Liver (tissue), 9 donors: ENCODE results near the gene PPP1R16B. TPM values are rescaled to one million over a fixed set of nuclear protein-coding genes. Genes with fewer than 3 reads are reported as not detected.
"Not testable (repeated sequence)": the region's sequence is repeated elsewhere in the genome, so short reads cannot be mapped to it uniquely, and the experiment has no call there.

ENCODE experiments used
- DNase-seq: peaks from one replicate; pipeline ENCODE4 v3.0.0-alpha.2; 2017; ENCODE audit warnings: low spot score
- H3K27ac ChIP-seq, 2 donors: one replicate each; pipeline ENCODE4 v1.7.0; 2013; ENCODE audit warnings: inconsistent platforms in 2 of 2, low read length in 2 of 2, control low read depth in 1 of 2, low read depth in 1 of 2, mild to moderate bottlenecking in 1 of 2
- H3K27me3 ChIP-seq, 4 donors: one replicate each; pipeline versions ENCODE4 v1.6.1 to v1.7.0; 2013; ENCODE audit warnings: low read length in 3 of 4, inconsistent platforms in 1 of 4, mild to moderate bottlenecking in 1 of 4, moderate library complexity in 1 of 4; ENCODE audit not compliant: control insufficient read depth in 4 of 4, insufficient read depth in 4 of 4
- H3K36me3 ChIP-seq, 4 donors: one replicate each; pipeline versions ENCODE4 v1.6.1 to v1.7.0; 2013; ENCODE audit warnings: low read length in 3 of 4, mild to moderate bottlenecking in 3 of 4, low read depth in 1 of 4, moderate library complexity in 1 of 4; ENCODE audit not compliant: control insufficient read depth in 4 of 4, insufficient read depth in 3 of 4
- H3K4me1 ChIP-seq, 4 donors: one replicate each; pipeline versions ENCODE4 v1.6.1 to v1.7.0; 2013; ENCODE audit warnings: low read length in 3 of 4, mild to moderate bottlenecking in 3 of 4, moderate library complexity in 1 of 4; ENCODE audit not compliant: control insufficient read depth in 4 of 4, insufficient read depth in 4 of 4
- H3K4me3 ChIP-seq, 3 donors: one replicate each; pipeline versions ENCODE4 v1.6.1 to v1.7.0; 2013; ENCODE audit warnings: low read length in 3 of 3, control low read depth in 1 of 3, low read depth in 1 of 3, mild to moderate bottlenecking in 1 of 3
- H3K9ac ChIP-seq, 2 donors: one replicate each; pipeline ENCODE4 v1.7.0; 2013; ENCODE audit warnings: low read length in 2 of 2, mild to moderate bottlenecking in 2 of 2, moderate library complexity in 2 of 2, control low read depth in 1 of 2, low read depth in 1 of 2
- H3K9me3 ChIP-seq, 4 donors: one replicate each; pipeline versions ENCODE4 v1.6.1 to v1.7.0; 2013; ENCODE audit warnings: low read length in 3 of 4; ENCODE audit not compliant: control insufficient read depth in 4 of 4
- CTCF ChIP-seq: fragments of 150-350 bp; IDR thresholded peaks from 2 replicates; pipeline ENCODE4 v1.5.1; 2017; ENCODE audit warnings: improper control_type of control experiment, low read depth, low read length; ENCODE audit not compliant: missing input control
- EGR1 ChIP-seq, 2 donors: IDR thresholded peaks; 2 replicates each; pipeline ENCODE4 v1.6.1; 2016 to 2018; ENCODE audit warnings: antibody characterized with exemption in 2 of 2, low read depth in 2 of 2
- FOXA1 ChIP-seq: IDR thresholded peaks from 2 replicates; pipeline ENCODE4 v1.6.1; 2016; ENCODE audit warnings: antibody characterized with exemption
- FOXA2 ChIP-seq: IDR thresholded peaks from 2 replicates; pipeline ENCODE4 v1.6.1; 2016; ENCODE audit warnings: antibody characterized with exemption
- GABPA ChIP-seq, 2 donors: IDR thresholded peaks in 1 of 2; conservative IDR thresholded peaks in 1 of 2; 2 replicates each; pipeline ENCODE4 v1.6.1; 2016; ENCODE audit warnings: antibody characterized with exemption in 2 of 2, mild to moderate bottlenecking in 1 of 2, moderate library complexity in 1 of 2
- HNF4A ChIP-seq, 2 donors: conservative IDR thresholded peaks; 2 replicates each; pipeline ENCODE4 v1.6.1; 2016; ENCODE audit warnings: antibody characterized with exemption in 2 of 2, mild to moderate bottlenecking in 2 of 2
- HNF4G ChIP-seq: IDR thresholded peaks from 2 replicates; pipeline ENCODE4 v1.6.1; 2016; ENCODE audit warnings: antibody characterized with exemption
- JUND ChIP-seq, 2 donors: IDR thresholded peaks; 2 replicates each; pipeline ENCODE4 v1.6.1; 2016; ENCODE audit warnings: antibody characterized with exemption in 2 of 2
- NR2F2 ChIP-seq: IDR thresholded peaks from 2 replicates; pipeline ENCODE4 v1.6.1; 2016; ENCODE audit warnings: antibody characterized with exemption
- RAD21 ChIP-seq, 2 donors: IDR thresholded peaks; 2 replicates each; pipeline ENCODE4 v1.6.1; 2016; ENCODE audit warnings: antibody characterized with exemption in 2 of 2, mild to moderate bottlenecking in 2 of 2
- RXRA ChIP-seq, 2 donors: IDR thresholded peaks; 2 replicates each; pipeline ENCODE4 v1.6.1; 2017 to 2018; ENCODE audit warnings: antibody characterized with exemption in 2 of 2, mild to moderate bottlenecking in 1 of 2
- SP1 ChIP-seq: IDR thresholded peaks from 2 replicates; pipeline ENCODE4 v1.6.1; 2018; ENCODE audit warnings: antibody characterized with exemption, mild to moderate bottlenecking
- TAF1 ChIP-seq: conservative IDR thresholded peaks from 2 replicates; pipeline ENCODE4 v1.6.1; 2016; ENCODE audit warnings: antibody characterized with exemption, mild to moderate bottlenecking
- YY1 ChIP-seq: IDR thresholded peaks from 2 replicates; pipeline ENCODE4 v1.6.1; 2016; ENCODE audit warnings: antibody characterized with exemption, mild to moderate bottlenecking
- WGBS: extraction: QIAGEN DNeasy Blood & Tissue Kit; methylation state at CpG from one replicate; pipeline ENCODE4 v1.1.7; 2013; 5-methylcytosine and 5-hydroxymethylcytosine counted together
- polyA plus RNA-seq, 2 donors: library from polyadenylated mRNA; stranded (reverse) in 1 of 2; unstranded in 1 of 2; fragments of 200-250 nt in 1 of 2; fragments of >200 nt in 1 of 2; fragmentation: Nextera tagmentation in 1 of 2; extraction: Ambion mirVana in 1 of 2; gene quantifications; one replicate each; pipeline versions ENCODE4 v1.2.1 to v1.2.3, GENCODE V29; 2013 to 2015
- total RNA-seq, 2 donors: library from RNA; depleted of rRNA; stranded (reverse); fragments of >200 nt; gene quantifications; one replicate each; pipeline ENCODE4 v1.2.3, GENCODE V29; 2014
- TF ChIP-seq, protein P1 (sequence below): IDR thresholded peaks from 2 replicates; pipeline ENCODE4 v1.6.1; 2016; ENCODE audit warnings: antibody characterized with exemption
- TF ChIP-seq, protein P2 (sequence below): IDR thresholded peaks from 2 replicates; pipeline ENCODE4 v1.6.1; 2016; ENCODE audit warnings: antibody characterized with exemption, mild to moderate bottlenecking
- TF ChIP-seq, protein P3 (sequence below): IDR thresholded peaks from 2 replicates; pipeline ENCODE4 v1.6.1; 2016; ENCODE audit warnings: antibody characterized with exemption
- TF ChIP-seq, protein P4 (sequence below): IDR thresholded peaks from 2 replicates; pipeline ENCODE4 v1.6.1; 2016; ENCODE audit warnings: antibody characterized with exemption
- donor health status: healthy.
- donor health status: healthy.
- donor health status: healthy.
- donor health status: healthy.
- donor health status: healthy.

Gene PPP1R16B
- total and polyA plus RNA-seq, 4 donors = 0.84 to 5.7 (median 1.2) TPM

DNA sequence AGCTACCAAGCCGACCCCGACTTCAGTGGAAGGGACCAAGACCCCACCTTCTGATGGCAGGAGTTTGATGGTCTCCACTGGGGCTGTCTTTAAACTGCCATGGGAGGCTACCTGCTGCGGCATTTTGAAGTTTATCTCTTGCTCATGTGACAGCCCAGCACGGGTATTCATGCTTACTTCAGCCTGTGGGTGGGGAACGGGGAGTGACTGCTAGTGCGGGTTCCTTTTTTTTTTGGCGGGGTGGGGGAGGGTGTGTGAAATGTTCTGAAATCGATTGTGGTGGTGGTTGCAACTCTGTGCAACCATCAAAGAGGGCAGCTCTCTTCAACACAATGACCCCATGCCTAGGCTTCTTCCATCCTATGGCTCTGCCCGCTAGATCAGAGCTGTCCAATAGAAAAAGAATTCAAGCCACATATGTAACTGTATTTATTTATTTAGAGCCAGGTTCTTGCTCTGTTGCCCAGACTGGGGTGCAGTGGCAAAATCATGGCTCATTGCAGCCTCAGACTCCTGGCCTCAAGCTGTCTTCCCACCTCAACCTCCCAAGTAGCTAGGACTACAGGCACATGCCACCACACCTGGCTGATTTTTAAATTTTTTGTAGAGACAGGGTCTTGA is 53.7 kb downstream of the PPP1R16B start:
- Histone ChIP-seq H3K4me3 (no peak overlapping the region), H3K27me3 (no peaks in the 10 kb centered on the region), H3K4me1 (no peaks in the 10 kb centered on the region), H3K9me3 (no peaks in the 10 kb centered on the region), H3K27ac (no peak overlapping the region), H3K36me3 (no peaks in the 10 kb centered on the region), H3K9ac (no peak overlapping the region)
- DNase-seq = no peak
- 63% methylated on average over 9 of the region's 9 CpGs for WGBS
- TF ChIP-seq FOXA2 = no peak
- TF ChIP-seq, protein P1, sequence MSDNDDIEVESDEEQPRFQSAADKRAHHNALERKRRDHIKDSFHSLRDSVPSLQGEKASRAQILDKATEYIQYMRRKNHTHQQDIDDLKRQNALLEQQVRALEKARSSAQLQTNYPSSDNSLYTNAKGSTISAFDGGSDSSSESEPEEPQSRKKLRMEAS = no peak
- TF ChIP-seq TAF1 = no peak
- no peak for TF ChIP-seq YY1
- TF ChIP-seq JUND (IDR thresholded peaks at IDR 0.05) = no peak
- TF ChIP-seq, protein P2, sequence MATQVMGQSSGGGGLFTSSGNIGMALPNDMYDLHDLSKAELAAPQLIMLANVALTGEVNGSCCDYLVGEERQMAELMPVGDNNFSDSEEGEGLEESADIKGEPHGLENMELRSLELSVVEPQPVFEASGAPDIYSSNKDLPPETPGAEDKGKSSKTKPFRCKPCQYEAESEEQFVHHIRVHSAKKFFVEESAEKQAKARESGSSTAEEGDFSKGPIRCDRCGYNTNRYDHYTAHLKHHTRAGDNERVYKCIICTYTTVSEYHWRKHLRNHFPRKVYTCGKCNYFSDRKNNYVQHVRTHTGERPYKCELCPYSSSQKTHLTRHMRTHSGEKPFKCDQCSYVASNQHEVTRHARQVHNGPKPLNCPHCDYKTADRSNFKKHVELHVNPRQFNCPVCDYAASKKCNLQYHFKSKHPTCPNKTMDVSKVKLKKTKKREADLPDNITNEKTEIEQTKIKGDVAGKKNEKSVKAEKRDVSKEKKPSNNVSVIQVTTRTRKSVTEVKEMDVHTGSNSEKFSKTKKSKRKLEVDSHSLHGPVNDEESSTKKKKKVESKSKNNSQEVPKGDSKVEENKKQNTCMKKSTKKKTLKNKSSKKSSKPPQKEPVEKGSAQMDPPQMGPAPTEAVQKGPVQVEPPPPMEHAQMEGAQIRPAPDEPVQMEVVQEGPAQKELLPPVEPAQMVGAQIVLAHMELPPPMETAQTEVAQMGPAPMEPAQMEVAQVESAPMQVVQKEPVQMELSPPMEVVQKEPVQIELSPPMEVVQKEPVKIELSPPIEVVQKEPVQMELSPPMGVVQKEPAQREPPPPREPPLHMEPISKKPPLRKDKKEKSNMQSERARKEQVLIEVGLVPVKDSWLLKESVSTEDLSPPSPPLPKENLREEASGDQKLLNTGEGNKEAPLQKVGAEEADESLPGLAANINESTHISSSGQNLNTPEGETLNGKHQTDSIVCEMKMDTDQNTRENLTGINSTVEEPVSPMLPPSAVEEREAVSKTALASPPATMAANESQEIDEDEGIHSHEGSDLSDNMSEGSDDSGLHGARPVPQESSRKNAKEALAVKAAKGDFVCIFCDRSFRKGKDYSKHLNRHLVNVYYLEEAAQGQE = no peak
- no peak for TF ChIP-seq NR2F2
- no peak for TF ChIP-seq RXRA (IDR thresholded peaks at IDR 0.05)
- TF ChIP-seq SP1 = no peak
- no peak for TF ChIP-seq RAD21 (IDR thresholded peaks at IDR 0.05)
- no peak for TF ChIP-seq HNF4G
- no peak for TF ChIP-seq HNF4A (conservative IDR thresholded peaks at IDR 0.05)
- TF ChIP-seq GABPA (IDR thresholded peaks at IDR 0.05 in 1 of 2, conservative IDR thresholded peaks at IDR 0.05 in 1 of 2) = no peak
- TF ChIP-seq EGR1 (IDR thresholded peaks at IDR 0.05; ENCODE audit: low read depth in 2 of 2) = no peak
- no peak for TF ChIP-seq FOXA1
- TF ChIP-seq, protein P3, sequence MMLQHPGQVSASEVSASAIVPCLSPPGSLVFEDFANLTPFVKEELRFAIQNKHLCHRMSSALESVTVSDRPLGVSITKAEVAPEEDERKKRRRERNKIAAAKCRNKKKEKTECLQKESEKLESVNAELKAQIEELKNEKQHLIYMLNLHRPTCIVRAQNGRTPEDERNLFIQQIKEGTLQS = no peak
- TF ChIP-seq CTCF = no peak
- TF ChIP-seq, protein P4, sequence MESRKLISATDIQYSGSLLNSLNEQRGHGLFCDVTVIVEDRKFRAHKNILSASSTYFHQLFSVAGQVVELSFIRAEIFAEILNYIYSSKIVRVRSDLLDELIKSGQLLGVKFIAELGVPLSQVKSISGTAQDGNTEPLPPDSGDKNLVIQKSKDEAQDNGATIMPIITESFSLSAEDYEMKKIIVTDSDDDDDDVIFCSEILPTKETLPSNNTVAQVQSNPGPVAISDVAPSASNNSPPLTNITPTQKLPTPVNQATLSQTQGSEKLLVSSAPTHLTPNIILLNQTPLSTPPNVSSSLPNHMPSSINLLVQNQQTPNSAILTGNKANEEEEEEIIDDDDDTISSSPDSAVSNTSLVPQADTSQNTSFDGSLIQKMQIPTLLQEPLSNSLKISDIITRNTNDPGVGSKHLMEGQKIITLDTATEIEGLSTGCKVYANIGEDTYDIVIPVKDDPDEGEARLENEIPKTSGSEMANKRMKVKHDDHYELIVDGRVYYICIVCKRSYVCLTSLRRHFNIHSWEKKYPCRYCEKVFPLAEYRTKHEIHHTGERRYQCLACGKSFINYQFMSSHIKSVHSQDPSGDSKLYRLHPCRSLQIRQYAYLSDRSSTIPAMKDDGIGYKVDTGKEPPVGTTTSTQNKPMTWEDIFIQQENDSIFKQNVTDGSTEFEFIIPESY = no peak

- DNase-seq, H3K27me3 ChIP-seq, H3K4me1 ChIP-seq, H3K9me3 ChIP-seq, H3K27ac ChIP-seq, H3K9ac ChIP-seq, H3K36me3 ChIP-seq, H3K4me3 ChIP-seq: not testable (repeated sequence)
- 85% methylated on average over 4 of the region's 4 CpGs for WGBS
Measured at GRCh38 chr20:38859857-38860256, 54.4 kb downstream of the PPP1R16B start.
